ENCODE measurements around the gene KCNG2.

- TF ChIP-seq CTCF (IDR thresholded peaks at IDR 0.05 in 2 of 3, conservative IDR thresholded peaks at IDR 0.05 in 1 of 3; ENCODE audit: borderline replicate concordance in 1 of 3, insufficient read depth in 1 of 3, low read depth in 2 of 3, low read length in 2 of 3) (no peak), ZFX (IDR thresholded peaks at IDR 0.05) (no peak), POLR2AphosphoS5 (IDR thresholded peaks at IDR 0.05; ENCODE audit: low read depth, low read length) (no peak)
Observed at GRCh38 chr18:79798999-79799370, 1.2 kb downstream of the KCNG2 start.

All from HCT116 (cell line).